Liver (tissue), 9 donors: ENCODE results near the gene OR1F1. TPM values are rescaled to one million over a fixed set of nuclear protein-coding genes. Genes with fewer than 3 reads are reported as not detected.
"Not testable (repeated sequence)": the region's sequence is repeated elsewhere in the genome, so short reads cannot be mapped to it uniquely, and the experiment has no call there.

Experiments used
- DNase-seq: peaks from one replicate; pipeline ENCODE4 v3.0.0-alpha.2; 2017; ENCODE audit warnings: low spot score
- H3K27ac ChIP-seq, 2 donors: one replicate each; pipeline ENCODE4 v1.7.0; 2013; ENCODE audit warnings: inconsistent platforms in 2 of 2, low read length in 2 of 2, control low read depth in 1 of 2, low read depth in 1 of 2, mild to moderate bottlenecking in 1 of 2
- H3K27me3 ChIP-seq, 4 donors: one replicate each; pipeline versions ENCODE4 v1.6.1 to v1.7.0; 2013; ENCODE audit warnings: low read length in 3 of 4, inconsistent platforms in 1 of 4, mild to moderate bottlenecking in 1 of 4, moderate library complexity in 1 of 4; ENCODE audit not compliant: control insufficient read depth in 4 of 4, insufficient read depth in 4 of 4
- H3K36me3 ChIP-seq, 4 donors: one replicate each; pipeline versions ENCODE4 v1.6.1 to v1.7.0; 2013; ENCODE audit warnings: low read length in 3 of 4, mild to moderate bottlenecking in 3 of 4, low read depth in 1 of 4, moderate library complexity in 1 of 4; ENCODE audit not compliant: control insufficient read depth in 4 of 4, insufficient read depth in 3 of 4
- H3K4me1 ChIP-seq, 4 donors: one replicate each; pipeline versions ENCODE4 v1.6.1 to v1.7.0; 2013; ENCODE audit warnings: low read length in 3 of 4, mild to moderate bottlenecking in 3 of 4, moderate library complexity in 1 of 4; ENCODE audit not compliant: control insufficient read depth in 4 of 4, insufficient read depth in 4 of 4
- H3K4me3 ChIP-seq, 3 donors: one replicate each; pipeline versions ENCODE4 v1.6.1 to v1.7.0; 2013; ENCODE audit warnings: low read length in 3 of 3, control low read depth in 1 of 3, low read depth in 1 of 3, mild to moderate bottlenecking in 1 of 3
- H3K9ac ChIP-seq, 2 donors: one replicate each; pipeline ENCODE4 v1.7.0; 2013; ENCODE audit warnings: low read length in 2 of 2, mild to moderate bottlenecking in 2 of 2, moderate library complexity in 2 of 2, control low read depth in 1 of 2, low read depth in 1 of 2
- H3K9me3 ChIP-seq, 4 donors: one replicate each; pipeline versions ENCODE4 v1.6.1 to v1.7.0; 2013; ENCODE audit warnings: low read length in 3 of 4; ENCODE audit not compliant: control insufficient read depth in 4 of 4
- EGR1 ChIP-seq, 2 donors: IDR thresholded peaks; 2 replicates each; pipeline ENCODE4 v1.6.1; 2016 to 2018; ENCODE audit warnings: antibody characterized with exemption in 2 of 2, low read depth in 2 of 2
- FOXA1 ChIP-seq: IDR thresholded peaks from 2 replicates; pipeline ENCODE4 v1.6.1; 2016; ENCODE audit warnings: antibody characterized with exemption
- GABPA ChIP-seq, 2 donors: IDR thresholded peaks in 1 of 2; conservative IDR thresholded peaks in 1 of 2; 2 replicates each; pipeline ENCODE4 v1.6.1; 2016; ENCODE audit warnings: antibody characterized with exemption in 2 of 2, mild to moderate bottlenecking in 1 of 2, moderate library complexity in 1 of 2
- HNF4A ChIP-seq, 2 donors: conservative IDR thresholded peaks; 2 replicates each; pipeline ENCODE4 v1.6.1; 2016; ENCODE audit warnings: antibody characterized with exemption in 2 of 2, mild to moderate bottlenecking in 2 of 2
- NR2F2 ChIP-seq: IDR thresholded peaks from 2 replicates; pipeline ENCODE4 v1.6.1; 2016; ENCODE audit warnings: antibody characterized with exemption
- SP1 ChIP-seq: IDR thresholded peaks from 2 replicates; pipeline ENCODE4 v1.6.1; 2018; ENCODE audit warnings: antibody characterized with exemption, mild to moderate bottlenecking
- WGBS: extraction: QIAGEN DNeasy Blood & Tissue Kit; methylation state at CpG from one replicate; pipeline ENCODE4 v1.1.7; 2013; 5-methylcytosine and 5-hydroxymethylcytosine counted together
- polyA plus RNA-seq, 2 donors: library from polyadenylated mRNA; stranded (reverse) in 1 of 2; unstranded in 1 of 2; fragments of 200-250 nt in 1 of 2; fragments of >200 nt in 1 of 2; fragmentation: Nextera tagmentation in 1 of 2; extraction: Ambion mirVana in 1 of 2; gene quantifications; one replicate each; pipeline versions ENCODE4 v1.2.1 to v1.2.3, GENCODE V29; 2013 to 2015
- total RNA-seq, 2 donors: library from RNA; depleted of rRNA; stranded (reverse); fragments of >200 nt; gene quantifications; one replicate each; pipeline ENCODE4 v1.2.3, GENCODE V29; 2014
- TF ChIP-seq, protein P1 (sequence below): IDR thresholded peaks from 2 replicates; pipeline ENCODE4 v1.6.1; 2016; ENCODE audit warnings: antibody characterized with exemption
- donor health status: healthy.
- donor health status: healthy.
- donor health status: healthy.
- donor health status: healthy.
- donor health status: healthy.

The OR1F1 gene
- total and polyA plus RNA-seq, 4 donors = not detected

GRCh38 chr16:3195975-3196374 lies 8.0 kb downstream of the OR1F1 start (continued):
- no peak for TF ChIP-seq FOXA1
- TF ChIP-seq GABPA (IDR thresholded peaks at IDR 0.05 in 1 of 2, conservative IDR thresholded peaks at IDR 0.05 in 1 of 2) = no peak
- TF ChIP-seq, protein P1, sequence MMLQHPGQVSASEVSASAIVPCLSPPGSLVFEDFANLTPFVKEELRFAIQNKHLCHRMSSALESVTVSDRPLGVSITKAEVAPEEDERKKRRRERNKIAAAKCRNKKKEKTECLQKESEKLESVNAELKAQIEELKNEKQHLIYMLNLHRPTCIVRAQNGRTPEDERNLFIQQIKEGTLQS = no peak
- no peak for TF ChIP-seq NR2F2

DNA sequence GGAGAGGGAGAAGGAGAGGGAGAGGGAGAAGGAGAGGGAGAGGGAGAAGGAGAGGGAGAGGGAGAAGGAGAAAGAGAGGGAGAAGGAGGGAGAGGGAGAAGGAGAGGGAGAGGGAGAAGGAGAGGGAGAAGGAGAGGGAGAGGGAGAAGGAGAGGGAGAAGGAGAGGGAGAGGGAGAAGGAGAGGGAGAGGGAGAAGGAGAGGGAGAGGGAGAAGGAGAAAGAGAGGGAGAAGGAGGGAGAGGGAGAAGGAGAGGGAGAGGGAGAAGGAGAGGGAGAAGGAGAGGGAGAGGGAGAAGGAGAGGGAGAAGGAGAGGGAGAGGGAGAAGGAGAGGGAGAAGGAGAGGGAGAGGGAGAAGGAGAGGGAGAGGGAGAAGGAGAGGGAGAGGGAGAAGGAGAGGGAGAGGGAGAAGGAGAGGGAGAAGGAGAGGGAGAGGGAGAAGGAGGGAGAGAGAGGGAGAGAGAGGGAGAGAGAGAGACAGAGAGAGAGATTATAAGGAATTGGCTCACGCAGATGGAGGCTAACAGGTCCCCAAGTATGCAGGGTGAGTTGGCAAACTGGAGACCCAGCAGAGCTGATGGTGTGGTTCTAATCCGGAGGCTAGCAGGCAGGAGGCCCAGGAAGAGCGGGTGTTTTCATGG lies 9.8 kb downstream of the OR1F1 start:
- DNase-seq, H3K36me3 ChIP-seq, H3K4me1 ChIP-seq, H3K9ac ChIP-seq, H3K4me3 ChIP-seq, H3K27me3 ChIP-seq, H3K27ac ChIP-seq: not testable (repeated sequence)
- WGBS = 85% methylated on average over 3 of the region's 3 CpGs
- peaks cover 0 to 10% (median 6%) of the 10 kb centered on the region in 4 donors for H3K9me3 ChIP-seq

GRCh38 chr16:3198334-3199072 lies 10.5 kb downstream of the OR1F1 start:
- no peak overlapping the region for H3K27ac ChIP-seq
- H3K9me3 ChIP-seq = peaks cover 0 to 10% (median 5%) of the 10 kb centered on the region in 4 donors
- 50% methylated on average over 13 of the region's 13 CpGs for WGBS
- no peak overlapping the region for H3K4me3 ChIP-seq
- H3K27me3 ChIP-seq = peaks cover 0 to 4% (median under 1%) of the 10 kb centered on the region in 4 donors
- TF ChIP-seq SP1 = no peak
- TF ChIP-seq HNF4A (conservative IDR thresholded peaks at IDR 0.05) = peak; percentile 68 to 78
- no peak for DNase-seq
- H3K4me1 ChIP-seq = peaks cover 0 to 6% (median 2%) of the 10 kb centered on the region in 4 donors
- no peaks in the 10 kb centered on the region for H3K36me3 ChIP-seq
- H3K9ac ChIP-seq = no peak overlapping the region

GRCh38 chr16:3202903-3203539 lies 15.0 kb downstream of the OR1F1 start:
- Histone ChIP-seq H3K9ac (no peak overlapping the region), H3K36me3 (no peaks in the 10 kb centered on the region), H3K4me3 (no peak overlapping the region), H3K4me1 (peaks cover 0 to 6% (median 2%) of the 10 kb centered on the region in 4 donors), H3K27ac (no peak overlapping the region), H3K9me3 (peaks cover 6 to 20% (median 14%) of the 10 kb centered on the region in 4 donors), H3K27me3 (no peaks in the 10 kb centered on the region)
- 73% methylated on average over 6 of the region's 6 CpGs for WGBS
- no peak for DNase-seq
- TF ChIP-seq EGR1 (IDR thresholded peaks at IDR 0.05; ENCODE audit: low read depth in 2 of 2) = no peak

- not testable (repeated sequence) for H3K36me3 ChIP-seq, H3K9ac ChIP-seq, DNase-seq, H3K27me3 ChIP-seq, H3K4me1 ChIP-seq, H3K27ac ChIP-seq, H3K4me3 ChIP-seq
- WGBS = 59% methylated on average over 3 of the region's 3 CpGs
- H3K9me3 ChIP-seq = peaks cover 7 to 24% (median 14%) of the 10 kb centered on the region in 4 donors
Observed at GRCh38 chr16:3205939-3206338, 17.9 kb downstream of the OR1F1 start.
